PFSK-1 (cell line): ENCODE results near the gene CCDC9B.

Experiments
- POLR2AphosphoS5 ChIP-seq: IDR thresholded peaks from 2 replicates; pipeline ENCODE4 v1.6.1; 2012; ENCODE audit warnings: low read depth, mild to moderate bottlenecking, control low read depth, low read length, moderate library complexity
- REST ChIP-seq, 2 experiments: IDR thresholded peaks; 2 replicates each; pipeline versions ENCODE4 v1.6.1 to v1.8.0; 2011 to 2012; ENCODE audit warnings: low read depth in 2 of 2, low read length in 2 of 2, control low read depth in 1 of 2, inconsistent platforms in 1 of 2, mild to moderate bottlenecking in 1 of 2, moderate library complexity in 1 of 2; ENCODE audit not compliant: insufficient read depth in 1 of 2
- SIN3A ChIP-seq: IDR thresholded peaks from 2 replicates; pipeline ENCODE4 v1.6.1; 2012; ENCODE audit warnings: mild to moderate bottlenecking, low read length, moderate library complexity, borderline replicate concordance; ENCODE audit not compliant: insufficient read depth

- no peak for TF ChIP-seq SIN3A
- no peak for TF ChIP-seq POLR2AphosphoS5
- TF ChIP-seq REST (IDR thresholded peaks at IDR 0.05; ENCODE audit: insufficient read depth in 1 of 2, low read depth in 2 of 2, low read length in 2 of 2): no peak
Observed at GRCh38 chr15:40296561-40297230, 44.0 kb downstream of the CCDC9B start.
